GM18861 (cell line): ENCODE results near the gene CRTC1.

Source experiments
- ATAC-seq: cut with Tn5 transposase; IDR thresholded peaks from one replicate; pipeline ENCODE4 v1.9.1; 2021; ENCODE audit not compliant: unreplicated experiment

CRTC1 gene

DNA sequence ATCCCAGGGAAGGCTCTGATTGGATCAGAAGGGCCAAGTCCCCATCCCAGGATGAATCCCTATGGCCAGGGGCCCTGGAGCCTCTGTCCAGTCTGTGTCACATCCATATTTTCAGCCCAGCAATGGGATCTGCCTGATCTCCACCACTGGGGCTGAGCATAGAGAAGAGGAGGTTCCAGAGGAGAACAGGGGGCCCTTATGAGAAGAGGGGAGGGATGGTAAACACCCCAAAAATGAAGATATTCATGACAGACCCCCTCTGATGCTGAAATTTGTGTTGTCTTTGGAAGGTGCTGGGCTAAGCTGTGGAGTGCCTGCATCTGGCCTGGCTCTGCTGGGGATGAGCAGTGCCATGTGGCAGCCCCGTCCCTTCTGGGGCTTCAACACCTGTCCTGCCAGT, 32.2 kb upstream of the CRTC1 start:
- ATAC-seq, result no peak

DNA sequence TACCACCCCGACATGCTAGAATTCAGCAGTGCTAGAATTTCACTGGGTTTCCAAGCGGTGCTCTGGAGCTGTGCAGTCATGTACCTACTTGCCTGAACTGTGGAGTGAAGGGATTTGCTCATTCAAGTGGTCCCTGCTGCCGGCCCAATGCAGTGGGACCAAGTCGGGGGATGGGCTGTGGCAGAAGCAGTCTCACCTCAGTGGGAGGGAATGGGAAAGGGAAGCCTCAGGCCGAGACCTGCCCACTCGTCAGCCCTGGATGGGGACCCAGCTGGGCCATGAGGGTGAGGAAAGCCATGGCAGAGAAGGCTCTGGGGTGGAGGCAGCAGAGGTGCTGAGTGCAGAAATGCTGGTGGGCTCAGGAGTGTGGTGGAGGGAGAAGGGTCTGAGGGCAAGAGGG, 31.7 kb upstream of the CRTC1 start:
- no peak for ATAC-seq

DNA sequence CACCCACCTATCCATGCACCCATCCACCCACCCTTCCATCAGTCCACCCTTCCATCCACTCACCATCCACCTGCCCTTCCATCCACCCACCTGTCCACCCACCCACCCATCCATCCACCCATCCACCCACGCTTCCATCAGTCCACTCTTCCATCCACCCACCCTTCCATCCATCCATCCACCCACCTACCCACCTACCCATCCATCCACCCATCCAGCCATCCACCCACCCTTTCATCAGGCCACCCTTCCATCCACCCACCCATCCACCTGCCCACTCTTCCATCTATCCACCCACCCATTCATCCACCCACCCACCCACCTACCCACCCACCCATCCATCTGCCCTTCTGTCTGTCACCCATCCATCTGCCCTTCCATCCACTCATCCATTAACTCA, 29.6 kb upstream of the CRTC1 start:
- no peak for ATAC-seq

DNA sequence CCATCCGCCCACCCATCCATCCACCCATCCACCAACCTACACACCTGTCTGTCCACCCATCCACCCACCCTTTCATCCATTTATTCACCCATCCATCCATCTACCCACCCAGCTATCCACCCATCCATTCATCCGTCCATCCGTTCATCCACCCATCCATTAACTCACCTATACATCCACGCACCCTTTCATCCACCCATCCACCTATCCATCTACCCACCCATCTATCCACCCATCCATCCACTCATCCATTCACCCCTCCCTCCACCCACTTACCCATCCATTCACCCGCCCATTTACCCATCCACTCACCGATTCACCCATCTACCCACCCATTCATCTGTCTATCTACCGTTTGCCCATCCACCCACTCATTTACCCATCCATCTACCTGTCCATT, 29.0 kb upstream of the CRTC1 start:
- no peak for ATAC-seq

DNA sequence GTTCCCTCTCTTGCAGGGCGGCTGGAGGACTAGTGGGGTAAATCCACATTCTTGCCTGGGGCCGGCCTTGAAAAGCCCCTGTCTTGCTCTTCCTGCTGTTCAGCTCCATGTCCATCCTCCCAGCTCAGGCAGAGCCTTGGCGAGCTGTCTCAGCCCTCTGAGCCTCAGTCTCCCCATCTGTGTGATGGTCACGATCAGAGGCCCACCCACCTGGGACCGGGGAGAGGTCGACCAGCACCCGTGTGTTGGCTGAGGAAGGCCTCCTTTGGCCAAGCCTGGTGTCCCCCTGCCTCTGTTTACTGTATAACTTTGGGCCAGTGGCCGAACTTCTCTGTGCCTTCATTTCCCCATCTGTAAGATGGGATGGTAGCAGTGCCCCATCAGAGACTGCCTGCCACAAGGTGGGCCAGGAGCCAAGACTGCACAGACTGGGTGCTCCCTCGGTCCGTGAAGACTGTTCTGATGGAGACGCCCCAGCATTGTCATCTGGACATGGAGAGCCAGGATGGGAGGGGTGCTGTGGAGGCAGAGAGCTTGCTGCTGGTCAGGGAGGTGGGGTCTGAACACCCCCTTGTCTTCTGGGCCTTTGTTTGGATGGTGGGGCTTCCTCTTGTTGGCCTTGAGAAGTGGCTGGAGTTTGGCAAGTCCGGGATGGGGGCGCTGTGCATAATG, 28.2 kb upstream of the CRTC1 start:
- no peak for ATAC-seq

DNA sequence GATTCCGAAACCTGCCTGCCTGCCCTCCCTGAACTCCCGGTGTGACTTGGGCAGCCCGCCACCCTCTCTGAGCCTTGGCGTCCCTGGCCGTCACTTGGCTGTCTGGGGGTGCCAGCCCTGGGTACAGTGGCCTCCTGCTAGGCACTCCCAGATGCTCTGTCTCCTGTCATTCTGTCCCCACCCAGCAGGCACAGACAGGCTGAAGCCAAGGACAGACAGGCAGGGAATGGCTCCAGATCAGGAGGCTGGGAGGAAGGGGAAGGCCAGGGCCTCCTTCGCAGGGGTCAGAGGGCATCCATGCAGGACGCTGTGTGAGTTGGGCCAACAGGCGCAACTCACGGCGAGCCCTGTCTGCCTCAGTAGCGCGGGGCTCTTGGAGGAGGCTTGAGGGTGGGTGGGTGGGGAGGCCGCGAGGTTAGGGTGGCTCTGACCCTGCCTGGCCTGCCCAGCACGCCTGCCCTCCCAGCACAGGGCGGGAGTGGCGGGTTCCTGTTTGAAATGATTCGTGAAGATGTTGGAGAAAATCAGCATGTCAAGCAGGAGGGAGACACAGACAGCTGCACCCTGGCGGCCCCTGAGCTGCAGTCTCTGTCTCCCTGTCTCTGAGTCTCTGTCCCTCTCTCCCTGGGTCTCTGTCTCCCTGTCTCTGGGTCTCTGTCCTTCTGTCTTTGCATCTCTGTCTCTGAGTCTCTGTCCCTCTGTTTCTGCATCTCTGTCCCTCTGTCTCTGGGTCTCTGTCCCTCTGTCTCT, 27.0 kb upstream of the CRTC1 start:
- ATAC-seq, result no peak

DNA sequence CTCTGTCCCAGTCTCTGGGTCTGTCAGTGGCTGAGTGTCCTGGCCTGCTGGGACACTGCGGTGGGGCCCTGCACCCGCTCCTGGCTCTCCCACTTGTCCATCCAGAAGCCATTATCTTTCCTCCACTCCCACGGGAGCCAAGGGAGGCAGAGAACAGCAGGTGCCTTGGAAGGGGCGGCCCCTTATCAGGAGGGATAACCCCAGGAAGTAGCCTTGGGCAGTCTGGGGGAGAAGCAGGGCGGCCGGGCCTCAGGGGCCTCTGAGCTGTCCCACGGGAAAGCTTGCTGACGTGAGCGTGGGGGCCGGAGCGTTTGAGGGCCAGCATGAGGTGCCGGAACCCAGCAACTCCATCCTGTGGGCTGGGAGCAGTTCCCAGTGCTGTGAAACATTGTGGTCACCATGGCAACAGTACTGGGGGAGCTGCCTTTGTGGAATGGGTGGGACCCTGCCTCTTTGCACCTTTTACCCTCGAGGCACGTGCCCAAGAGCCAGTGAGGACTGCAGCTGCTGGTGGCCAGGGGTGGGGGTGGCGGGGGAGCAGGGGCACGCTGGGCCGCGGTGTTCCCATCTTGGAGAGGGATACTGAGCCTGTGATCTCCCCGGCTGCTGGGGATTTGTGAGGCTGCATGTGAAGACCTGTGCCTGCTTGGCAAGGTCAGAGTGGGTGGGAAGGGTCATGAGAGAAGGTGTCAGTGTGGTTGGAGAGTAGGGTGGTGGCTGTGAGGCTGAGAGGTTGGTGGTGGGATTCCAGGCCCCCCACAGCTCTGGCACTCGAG, 25.7 kb upstream of the CRTC1 start:
- no peak for ATAC-seq

DNA sequence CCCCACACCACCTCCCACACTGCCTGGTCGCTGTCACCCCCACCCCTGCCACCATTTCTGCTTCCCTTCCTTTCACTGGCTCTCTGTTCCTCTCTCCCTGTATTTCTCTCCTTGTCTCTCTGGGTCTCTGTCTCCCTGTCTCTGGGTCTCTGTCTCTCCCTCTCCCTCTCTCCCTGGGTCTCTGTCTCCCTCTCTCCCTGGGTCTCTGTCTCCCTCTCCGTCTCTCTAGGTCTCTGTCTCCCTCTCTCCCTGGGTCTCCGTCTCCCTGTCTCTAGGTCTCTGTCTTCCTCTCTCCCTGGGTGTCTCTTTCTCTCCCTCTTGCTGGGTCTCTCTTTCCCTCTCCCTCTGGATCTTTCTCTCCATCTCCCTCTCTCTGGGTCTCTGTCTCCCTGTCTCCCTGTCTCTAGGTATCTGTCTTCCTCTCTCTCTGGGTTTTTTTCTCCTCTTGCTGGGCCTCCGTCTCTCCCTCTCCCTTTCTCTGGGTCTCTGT, 25.1 kb upstream of the CRTC1 start:
- ATAC-seq, result no peak

DNA sequence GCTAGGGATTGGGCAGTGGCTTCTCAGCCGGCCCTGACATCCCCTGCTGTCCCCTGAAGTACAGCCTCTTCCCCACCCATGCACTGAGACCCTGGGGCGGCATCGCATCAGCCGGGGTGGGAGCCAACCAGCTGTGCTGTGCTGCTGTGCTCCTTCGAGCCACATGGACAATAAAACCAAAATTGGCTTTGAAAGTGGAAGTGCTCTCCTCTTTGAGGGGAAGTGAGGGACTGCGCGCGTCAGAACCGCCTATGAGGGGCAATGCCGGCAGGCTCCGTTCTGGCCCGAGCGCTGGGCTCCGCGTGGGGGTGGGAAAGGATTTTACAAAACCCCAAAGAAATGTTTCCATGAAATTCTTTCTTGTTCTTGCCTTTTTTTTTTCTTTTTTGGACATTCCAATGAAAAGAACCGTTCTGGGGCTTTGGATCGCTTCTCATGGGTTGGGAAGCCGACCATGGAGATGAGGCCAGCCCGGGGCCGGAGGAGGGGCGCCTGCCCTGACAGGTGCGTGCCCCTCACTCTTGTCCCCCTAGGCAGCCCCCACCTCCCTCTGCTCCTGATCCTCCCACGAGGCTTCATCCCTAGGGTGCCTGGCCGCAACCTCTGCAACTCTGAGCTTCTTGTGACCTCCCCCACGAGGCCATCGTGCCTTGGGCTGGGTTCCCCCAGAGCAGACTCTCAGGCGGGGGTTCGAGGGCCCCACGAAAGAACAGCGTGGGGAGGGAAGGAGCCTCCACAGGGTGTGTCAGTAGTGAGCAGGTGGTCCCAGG, 24.0 kb upstream of the CRTC1 start:
- ATAC-seq, result no peak

DNA sequence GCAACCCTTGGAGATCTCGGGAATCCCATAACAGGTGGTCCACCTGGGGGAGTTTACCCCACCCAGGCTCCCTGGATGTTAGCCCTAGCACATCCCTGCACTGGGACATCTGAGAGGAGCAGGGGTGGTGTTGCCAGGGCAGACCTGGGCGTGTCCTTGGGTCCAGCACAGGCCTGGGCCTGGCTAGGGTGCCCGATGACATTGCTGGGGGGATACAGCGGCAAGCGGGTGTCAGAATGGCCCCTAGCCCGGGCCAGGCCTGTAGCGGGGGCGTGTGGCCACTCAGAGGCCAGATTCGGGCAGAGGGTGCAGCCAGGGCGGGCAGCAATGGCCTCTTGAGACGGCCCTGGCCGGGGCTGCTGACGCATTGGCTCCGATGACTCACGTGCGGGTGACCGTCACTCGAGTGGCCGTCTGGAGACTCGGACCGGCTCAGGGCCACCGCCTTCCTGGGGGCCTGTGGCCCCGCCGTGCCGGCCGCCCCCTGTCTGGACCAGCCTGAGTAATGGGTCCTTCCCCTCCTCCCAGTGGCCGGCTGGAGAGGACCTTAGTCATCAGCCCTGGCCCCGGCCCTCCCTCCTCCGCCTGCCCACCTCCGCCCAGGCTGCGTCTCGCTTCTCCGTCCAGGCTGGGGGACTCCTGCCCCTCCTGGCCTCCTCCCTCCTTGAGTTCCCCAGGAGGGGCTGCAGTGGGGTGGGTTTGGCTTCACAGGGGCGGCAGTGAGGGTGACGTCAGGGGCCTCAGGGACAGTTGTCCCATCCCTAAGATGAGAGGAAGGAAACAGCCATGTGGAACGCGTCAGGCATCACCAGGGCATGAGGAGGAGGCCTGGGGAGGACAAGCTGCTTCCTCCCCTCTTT, 23.2 kb upstream of the CRTC1 start:
- no peak for ATAC-seq

DNA sequence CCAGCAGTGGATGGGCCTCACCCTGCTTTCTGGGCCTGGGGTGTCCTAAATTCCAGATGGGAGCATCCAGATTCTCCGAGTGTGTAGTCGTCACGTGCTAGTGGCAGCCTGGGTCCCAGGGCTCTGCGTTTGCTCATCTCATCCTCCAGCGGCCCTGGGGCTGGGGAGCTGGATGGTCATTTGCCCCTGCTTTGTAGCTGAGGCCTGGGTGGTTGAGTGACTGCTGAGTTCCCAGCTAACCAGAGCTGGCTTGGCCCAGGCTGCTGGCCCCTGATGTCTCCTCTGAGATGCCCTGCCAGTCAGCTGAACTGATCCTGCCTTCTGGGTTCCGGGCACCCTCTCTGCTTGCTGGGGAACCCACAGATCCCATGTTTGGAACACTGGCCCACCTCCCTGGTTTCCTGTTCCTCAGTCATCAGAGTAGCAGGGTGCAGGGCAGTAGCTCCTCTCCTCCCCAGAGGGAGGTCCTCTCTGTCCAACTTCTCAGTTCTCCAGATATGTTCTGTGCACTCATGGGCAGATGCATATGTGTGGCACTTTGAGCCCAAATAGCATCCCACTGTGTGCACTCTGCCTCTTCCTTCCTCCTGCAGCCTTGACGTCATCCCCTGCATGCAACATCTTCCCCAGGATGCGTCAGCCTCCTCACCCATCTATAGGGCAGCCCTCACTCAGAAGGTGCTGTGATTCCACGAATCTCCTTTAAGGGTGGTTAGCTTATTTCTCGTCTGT, 22.4 kb upstream of the CRTC1 start:
- ATAC-seq, result no peak

DNA sequence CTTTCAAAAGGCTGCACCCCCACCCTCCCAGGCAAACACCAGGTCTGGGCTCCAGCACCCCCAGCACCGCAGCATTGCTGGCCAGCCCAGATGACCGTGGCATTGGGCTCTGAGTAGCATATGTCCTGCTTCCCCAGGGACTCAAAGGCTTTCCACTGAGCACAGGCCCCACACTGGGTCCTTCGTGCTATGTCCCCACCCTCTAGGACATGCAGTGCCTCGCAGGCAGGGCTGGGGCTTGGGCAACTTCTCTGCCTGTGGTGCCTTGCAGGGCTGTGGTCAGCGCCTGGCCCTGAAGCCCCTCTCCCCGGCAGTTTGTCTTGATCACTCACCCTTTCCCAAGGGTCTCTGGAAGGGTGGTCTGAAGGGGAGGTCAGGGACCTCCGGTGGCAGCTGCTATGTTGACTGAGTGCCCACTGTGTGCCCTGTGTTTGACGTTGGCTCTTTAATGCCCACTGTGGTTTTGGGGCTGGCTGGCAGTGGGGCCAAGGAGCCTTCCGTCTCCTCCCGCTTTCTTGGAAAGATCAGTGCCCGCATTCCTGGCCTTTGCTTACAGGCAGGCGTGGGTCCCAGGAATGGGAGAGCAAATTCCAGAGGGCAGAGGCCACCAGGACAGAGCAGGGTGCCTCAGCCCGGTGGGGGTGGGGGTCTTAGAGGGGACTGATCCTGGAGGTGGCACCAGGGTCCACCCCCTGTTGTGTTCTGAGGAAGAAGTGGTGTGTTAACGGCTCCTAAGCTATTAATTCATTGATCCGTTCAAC, 20.3 kb upstream of the CRTC1 start:
- ATAC-seq, result no peak

DNA sequence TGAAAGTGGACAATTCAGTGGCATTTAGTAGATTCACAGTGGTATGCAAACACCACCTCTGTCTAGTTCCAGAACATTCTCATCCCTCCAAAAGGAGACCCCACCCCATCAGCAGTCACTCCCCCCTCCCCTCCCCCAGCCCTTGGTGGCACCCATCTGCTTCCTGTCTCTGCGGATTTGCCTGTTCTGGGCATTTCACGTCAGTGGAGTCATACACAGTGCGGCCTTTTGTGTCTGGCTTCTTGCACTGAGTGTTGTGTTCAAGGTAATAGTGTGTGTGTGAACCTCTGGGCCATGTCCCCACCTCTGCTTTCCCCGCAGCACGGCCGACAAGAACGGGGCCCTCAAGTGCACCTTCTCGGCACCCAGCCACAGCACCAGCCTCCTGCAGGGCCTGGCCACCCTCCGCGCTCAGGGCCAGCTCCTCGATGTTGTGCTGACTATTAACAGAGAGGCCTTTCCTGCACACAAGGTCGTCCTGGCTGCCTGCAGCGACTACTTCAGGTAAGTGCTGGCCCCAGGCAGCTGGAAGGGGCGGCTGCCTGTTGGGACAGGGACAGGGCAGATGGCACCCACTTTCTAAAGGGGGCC, 19.4 kb upstream of the CRTC1 start:
- ATAC-seq, result no peak

DNA sequence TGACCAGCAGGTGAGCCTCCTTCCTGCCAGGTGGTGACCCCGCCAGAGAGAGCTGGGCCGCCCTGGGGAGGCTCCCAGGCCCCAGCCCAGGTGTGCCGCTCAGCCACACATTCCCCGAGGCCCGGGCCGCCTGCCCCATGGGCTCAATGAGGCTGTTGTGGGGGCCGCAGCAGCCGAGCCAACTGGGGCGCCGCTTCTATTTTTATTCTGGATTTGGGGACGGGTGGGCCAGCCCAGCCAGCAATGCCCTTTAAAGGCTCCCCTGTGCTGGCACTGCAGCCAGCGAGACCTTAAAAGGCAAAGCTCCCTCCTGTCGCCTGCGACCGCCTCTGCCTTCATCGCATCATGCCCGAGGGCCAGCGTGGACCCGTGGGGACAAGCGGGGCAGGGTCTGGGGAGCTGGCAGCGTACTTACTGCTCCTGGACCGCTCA, 17.7 kb upstream of the CRTC1 start:
- ATAC-seq, result no peak

DNA sequence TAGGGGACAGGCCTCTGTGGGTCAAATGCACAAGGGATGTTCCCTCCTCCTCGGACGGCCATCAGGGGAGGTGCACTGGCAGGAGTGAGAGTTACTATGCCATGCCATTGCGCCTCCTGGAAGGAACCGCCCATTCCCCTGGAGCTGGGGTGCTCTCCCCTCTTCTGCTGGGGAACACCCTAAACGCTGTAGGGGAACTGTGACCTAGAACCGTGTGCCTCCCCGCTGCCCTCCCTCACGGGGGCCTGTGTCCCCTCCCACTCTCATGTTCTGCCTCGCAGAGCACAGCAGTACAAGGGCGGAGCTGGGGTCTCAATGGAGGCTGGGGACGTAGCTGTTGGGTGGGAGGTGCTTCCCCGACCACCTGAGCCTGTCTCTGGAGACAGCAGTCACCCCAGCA, 17.2 kb upstream of the CRTC1 start:
- ATAC-seq, result no peak

DNA sequence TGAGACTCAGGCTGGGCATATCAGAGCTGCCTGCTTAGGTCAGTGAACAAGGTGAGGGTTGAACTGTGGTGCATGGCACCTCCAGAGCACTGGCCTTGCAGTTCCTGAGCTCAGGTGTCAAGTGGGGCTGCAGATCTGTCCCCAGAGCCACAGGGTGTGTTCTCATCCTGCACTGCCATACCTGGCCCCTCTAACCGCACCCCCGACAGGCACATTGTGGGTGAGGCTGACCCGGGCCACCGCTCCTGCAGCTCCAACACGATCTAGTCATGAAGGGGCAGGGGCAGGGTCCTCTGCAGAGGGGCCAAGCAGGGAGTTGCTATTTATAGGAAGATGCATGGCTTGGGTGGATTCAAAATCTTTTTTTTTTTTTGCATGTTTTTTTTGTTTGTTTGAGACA, 16.7 kb upstream of the CRTC1 start:
- no peak for ATAC-seq

DNA sequence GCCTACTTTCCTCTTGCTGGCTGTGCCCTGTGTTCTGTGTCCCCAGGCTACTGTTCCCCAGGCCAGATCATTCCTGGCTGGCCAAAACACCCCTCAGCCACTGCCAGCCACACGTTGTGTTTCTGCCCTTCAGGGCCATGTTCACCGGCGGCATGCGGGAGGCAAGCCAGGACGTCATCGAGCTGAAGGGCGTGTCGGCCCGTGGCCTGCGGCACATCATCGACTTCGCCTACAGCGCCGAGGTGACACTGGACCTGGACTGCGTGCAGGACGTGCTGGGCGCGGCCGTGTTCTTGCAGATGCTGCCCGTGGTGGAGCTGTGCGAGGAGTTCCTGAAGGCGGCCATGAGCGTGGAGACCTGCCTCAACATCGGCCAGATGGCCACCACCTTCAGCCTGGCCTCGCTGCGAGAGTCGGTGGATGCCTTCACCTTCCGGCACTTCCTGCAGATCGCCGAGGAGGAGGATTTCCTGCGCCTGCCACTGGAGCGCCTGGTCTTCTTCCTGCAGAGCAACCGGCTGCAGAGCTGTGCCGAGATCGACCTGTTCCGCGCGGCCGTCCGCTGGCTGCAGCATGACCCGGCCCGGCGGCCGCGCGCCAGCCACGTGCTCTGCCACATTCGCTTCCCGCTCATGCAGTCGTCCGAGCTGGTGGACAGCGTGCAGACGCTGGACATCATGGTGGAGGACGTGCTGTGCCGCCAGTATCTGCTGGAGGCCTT, 15.8 kb upstream of the CRTC1 start:
- no peak for ATAC-seq

DNA sequence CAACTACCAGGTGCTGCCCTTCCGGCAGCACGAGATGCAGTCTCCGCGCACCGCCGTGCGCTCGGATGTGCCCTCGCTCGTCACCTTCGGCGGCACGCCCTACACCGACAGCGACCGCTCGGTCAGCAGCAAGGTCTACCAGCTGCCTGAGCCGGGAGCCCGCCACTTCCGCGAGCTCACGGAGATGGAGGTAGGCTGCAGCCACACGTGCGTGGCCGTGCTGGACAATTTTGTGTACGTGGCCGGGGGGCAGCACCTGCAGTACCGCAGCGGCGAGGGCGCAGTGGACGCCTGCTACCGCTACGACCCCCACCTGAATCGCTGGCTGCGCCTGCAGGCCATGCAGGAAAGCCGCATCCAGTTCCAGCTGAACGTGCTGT, 15.2 kb upstream of the CRTC1 start:
- no peak for ATAC-seq
